Testis (tissue), 2 donors: ENCODE measurements around the gene CD300LF.

Experiments
- POLR2A ChIP-seq: fragments of 450-650 bp; IDR thresholded peaks from one replicate; pipeline ENCODE4 v1.6.1; 2017; ENCODE audit warnings: antibody characterized with exemption, mild to moderate bottlenecking, moderate library complexity
- TF ChIP-seq, protein P1 (sequence below), 3 experiments: fragments of 450-650 bp in 2 of 3; fragments of 200-600 bp in 1 of 3; sonication (generic) in 1 of 3; IDR thresholded peaks; one replicate each; pipeline ENCODE4 v1.5.1; 2016 to 2019; ENCODE audit warnings: antibody characterized with exemption in 3 of 3, mild to moderate bottlenecking in 2 of 3, moderate library complexity in 1 of 3

DNA sequence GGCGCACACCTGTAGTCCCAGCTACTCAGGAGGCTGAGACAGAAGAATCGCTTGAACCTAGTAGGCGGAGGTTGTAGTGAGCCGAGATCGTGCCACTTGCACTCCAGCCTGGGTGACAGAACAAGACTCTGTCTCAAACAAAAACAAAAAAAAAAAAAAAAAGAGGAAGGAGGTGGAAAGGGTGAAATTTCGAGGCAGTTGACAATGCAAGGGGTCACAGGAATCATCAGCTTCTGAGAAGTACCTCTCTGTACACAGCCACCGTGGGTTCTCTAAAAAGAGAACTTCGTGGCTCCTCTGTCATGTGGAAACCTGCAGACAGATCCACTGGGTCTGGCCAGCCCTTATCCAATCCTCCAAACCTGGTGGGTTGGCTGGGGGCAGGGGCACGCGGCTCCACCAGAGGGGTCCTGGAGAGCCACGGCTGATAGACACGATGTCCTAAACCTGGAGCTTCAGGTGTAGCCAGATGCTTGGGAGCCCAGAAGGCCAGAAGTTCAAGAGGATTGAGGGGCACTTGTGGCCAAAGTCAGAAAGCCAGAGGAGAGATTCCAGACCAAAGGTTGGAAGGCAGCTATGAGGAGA is 540 bp upstream of the CD300LF start:
- TF ChIP-seq, protein P1, sequence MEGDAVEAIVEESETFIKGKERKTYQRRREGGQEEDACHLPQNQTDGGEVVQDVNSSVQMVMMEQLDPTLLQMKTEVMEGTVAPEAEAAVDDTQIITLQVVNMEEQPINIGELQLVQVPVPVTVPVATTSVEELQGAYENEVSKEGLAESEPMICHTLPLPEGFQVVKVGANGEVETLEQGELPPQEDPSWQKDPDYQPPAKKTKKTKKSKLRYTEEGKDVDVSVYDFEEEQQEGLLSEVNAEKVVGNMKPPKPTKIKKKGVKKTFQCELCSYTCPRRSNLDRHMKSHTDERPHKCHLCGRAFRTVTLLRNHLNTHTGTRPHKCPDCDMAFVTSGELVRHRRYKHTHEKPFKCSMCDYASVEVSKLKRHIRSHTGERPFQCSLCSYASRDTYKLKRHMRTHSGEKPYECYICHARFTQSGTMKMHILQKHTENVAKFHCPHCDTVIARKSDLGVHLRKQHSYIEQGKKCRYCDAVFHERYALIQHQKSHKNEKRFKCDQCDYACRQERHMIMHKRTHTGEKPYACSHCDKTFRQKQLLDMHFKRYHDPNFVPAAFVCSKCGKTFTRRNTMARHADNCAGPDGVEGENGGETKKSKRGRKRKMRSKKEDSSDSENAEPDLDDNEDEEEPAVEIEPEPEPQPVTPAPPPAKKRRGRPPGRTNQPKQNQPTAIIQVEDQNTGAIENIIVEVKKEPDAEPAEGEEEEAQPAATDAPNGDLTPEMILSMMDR (IDR thresholded peaks at IDR 0.05) = no peak
- no peak for TF ChIP-seq POLR2A
